H1 (cell line): ENCODE data around the gene CACNA2D3. TPM values are rescaled to one million over a fixed set of nuclear protein-coding genes. Genes with fewer than 3 reads are reported as not detected.

Source experiments
- BRCA1 ChIP-seq: IDR thresholded peaks from 2 replicates; pipeline ENCODE4 v1.6.1; 2012; ENCODE audit warnings: low read depth, low read length, improper control_type of control experiment
- HDAC6 ChIP-seq: IDR thresholded peaks from one replicate; pipeline ENCODE4 v1.7.1; 2012; ENCODE audit warnings: low read depth, mild to moderate bottlenecking, inconsistent platforms, low read length, moderate library complexity
- YY1 ChIP-seq: IDR thresholded peaks from 2 replicates; pipeline ENCODE4 v1.6.1; 2011; ENCODE audit warnings: low read depth, mild to moderate bottlenecking, low read length
- polyA plus RNA-seq, 7 experiments: library from polyadenylated mRNA; depleted of rRNA in 3 of 7; stranded (reverse) in 5 of 7; unstranded in 2 of 7; fragments of >200 nt in 5 of 7; fragments of 200-250 nt in 2 of 7; gene quantifications; 1 replicate in 5 of 7; 2 replicates in 1 of 7; 4 replicates in 1 of 7; pipeline versions ENCODE4 v1.2.1 to v1.2.3, GENCODE V29; 2011 to 2013; ENCODE audit warnings: missing spikeins in 2 of 7, mixed read lengths in 2 of 7
- total RNA-seq: library from RNA; stranded (reverse); fragmentation: NEBNext Ultra II Directional; extraction: Animal tissue kit (Norgen Biotek cat#: 25700); gene quantifications from 2 replicates; pipeline ENCODE4 v1.2.1, GENCODE V29; 2021

Gene CACNA2D3
- total and polyA plus RNA-seq, 2 of the 8 experiments (the other 6 are each of a cell fraction or from before 2014, with no cell fraction given): 1.5 to 1.8 TPM

DNA sequence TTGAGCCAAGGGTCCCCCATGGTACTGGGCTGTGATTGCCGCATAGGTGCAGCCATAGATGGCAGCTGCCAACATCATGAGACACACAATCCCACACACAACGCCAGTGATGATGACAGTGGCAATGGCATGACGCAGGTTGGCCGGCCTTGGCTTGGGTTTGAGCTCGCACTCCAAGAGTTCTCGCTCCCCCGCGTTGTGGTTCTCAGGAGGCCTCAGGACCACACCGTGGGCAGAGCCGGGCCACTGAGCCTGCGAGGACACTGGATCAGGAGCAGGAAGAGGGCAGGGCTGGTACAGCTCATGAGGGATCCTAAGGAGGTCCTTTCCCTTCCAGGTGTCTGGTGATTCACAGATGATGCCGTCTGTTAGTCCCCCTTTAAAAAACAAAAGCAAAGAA is 796.2 kb downstream of the CACNA2D3 start (continued):
- TF ChIP-seq BRCA1 (no peak), HDAC6 (no peak), YY1 (no peak)
